ENCODE results near the gene CEP170B. TPM values are rescaled to one million over a fixed set of nuclear protein-coding genes. Genes with fewer than 3 reads are reported as not detected.

Gene CEP170B
- total RNA-seq, 1 donor from 2014 or later: 55.4 TPM

- Histone ChIP-seq H3K9ac (ENCODE audit: low read length) (no peak overlapping the region), H3K4me2 (ENCODE audit: low read length) (no peak overlapping the region), H3K79me2 (ENCODE audit: insufficient read depth, low read length) (no peaks in the 10 kb centered on the region), H3K9me3 (ENCODE audit: insufficient read depth, low read depth, low read length) (no peaks in the 10 kb centered on the region), H3K27ac (ENCODE audit: low read depth, low read length) (no peak overlapping the region), H4K20me1 (ENCODE audit: insufficient read depth, low read length) (no peaks in the 10 kb centered on the region), H3K27me3 (ENCODE audit: insufficient read depth, low read length) (peaks cover 16% of the 10 kb centered on the region), H3K36me3 (ENCODE audit: insufficient read depth, low read length) (no peaks in the 10 kb centered on the region), H3K4me1 (ENCODE audit: insufficient read depth, low read length) (peaks cover 16% of the 10 kb centered on the region), H2AFZ (ENCODE audit: low read depth, low read length) (no peak overlapping the region), H3K4me3 (ENCODE audit: insufficient read depth, low read depth, low read length) (no peak overlapping the region)
- TF ChIP-seq EZH2 (IDR thresholded peaks at IDR 0.05; ENCODE audit: insufficient read depth, low read length) (no peak), CTCF (IDR thresholded peaks at IDR 0.05; ENCODE audit: insufficient read depth, low read depth, low read length) (no peak)
- Mint-ChIP-seq H3K27ac (ENCODE audit: unreplicated experiment) (no peak overlapping the region), H3K9me3 (ENCODE audit: unreplicated experiment) (peaks cover 2% of the 10 kb centered on the region), H3K27me3 (ENCODE audit: low read depth, unreplicated experiment) (peaks cover 33% of the 10 kb centered on the region), H3K36me3 (ENCODE audit: low read depth, unreplicated experiment) (no peaks in the 10 kb centered on the region), H3K4me3 (ENCODE audit: unreplicated experiment) (no peak overlapping the region), H3K4me1 (ENCODE audit: low read depth, unreplicated experiment) (no peaks in the 10 kb centered on the region)
- FAIRE-seq (no peak), DNase-seq (ENCODE audit: low read depth) (no peak)
Observed at GRCh38 chr14:104928391-104929133, 63.5 kb downstream of the CEP170B start.

GRCh38 chr14:104929268-104930230 is 64.5 kb downstream of the CEP170B start:
- Histone ChIP-seq H3K36me3 (ENCODE audit: insufficient read depth, low read length) (no peaks in the 10 kb centered on the region), H3K4me3 (ENCODE audit: insufficient read depth, low read depth, low read length) (no peak overlapping the region), H3K4me1 (ENCODE audit: insufficient read depth, low read length) (peaks cover 16% of the 10 kb centered on the region), H3K27me3 (ENCODE audit: insufficient read depth, low read length) (peaks cover 22% of the 10 kb centered on the region), H3K27ac (ENCODE audit: low read depth, low read length) (no peak overlapping the region), H3K9ac (ENCODE audit: low read length) (no peak overlapping the region), H3K79me2 (ENCODE audit: insufficient read depth, low read length) (no peaks in the 10 kb centered on the region), H3K4me2 (ENCODE audit: low read length) (no peak overlapping the region), H3K9me3 (ENCODE audit: insufficient read depth, low read depth, low read length) (no peaks in the 10 kb centered on the region), H4K20me1 (ENCODE audit: insufficient read depth, low read length) (no peaks in the 10 kb centered on the region), H2AFZ (ENCODE audit: low read depth, low read length) (no peak overlapping the region)
- Mint-ChIP-seq H3K36me3 (ENCODE audit: low read depth, unreplicated experiment) (peaks cover 1% of the 10 kb centered on the region), H3K9me3 (ENCODE audit: unreplicated experiment) (peaks cover 2% of the 10 kb centered on the region), H3K4me1 (ENCODE audit: low read depth, unreplicated experiment) (no peaks in the 10 kb centered on the region), H3K27me3 (ENCODE audit: low read depth, unreplicated experiment) (peaks cover 38% of the 10 kb centered on the region), H3K4me3 (ENCODE audit: unreplicated experiment) (no peak overlapping the region), H3K27ac (ENCODE audit: unreplicated experiment) (no peak overlapping the region)
- no peak for FAIRE-seq
- TF ChIP-seq CTCF (IDR thresholded peaks at IDR 0.05; ENCODE audit: insufficient read depth, low read depth, low read length) (no peak), EZH2 (IDR thresholded peaks at IDR 0.05; ENCODE audit: insufficient read depth, low read length) (no peak)
- no peak for DNase-seq (ENCODE audit: low read depth)

All from astrocyte (in vitro differentiated cells and primary cell).